HG03103 (cell line): ENCODE results near the gene COQ8B.

ENCODE experiments used
- ATAC-seq: cut with Tn5 transposase; IDR thresholded peaks from one replicate; pipeline ENCODE4 v1.9.1; 2021; ENCODE audit warnings: low read depth; ENCODE audit not compliant: unreplicated experiment

COQ8B gene

GRCh38 chr19:40642051-40642706 lies 74.5 kb downstream of the COQ8B start:
- ATAC-seq, result no peak
